HG03139 (cell line): ENCODE data around the gene LMF1.
"Not testable (repeated sequence)": the region's sequence is repeated elsewhere in the genome, so short reads cannot be mapped to it uniquely, and the experiment has no call there.

ENCODE experiments used
- ATAC-seq: cut with Tn5 transposase; IDR thresholded peaks from one replicate; pipeline ENCODE4 v1.9.1; 2021; ENCODE audit not compliant: unreplicated experiment

The LMF1 gene

GRCh38 chr16:886084-886543 lies 84.7 kb downstream of the LMF1 start:
- ATAC-seq = no peak

- ATAC-seq = no peak
Observed at GRCh38 chr16:885391-885790, 85.4 kb downstream of the LMF1 start.

- no peak for ATAC-seq
Observed at GRCh38 chr16:884232-884631, 86.6 kb downstream of the LMF1 start.

- no peak for ATAC-seq
Observed at GRCh38 chr16:883781-884180, 87.0 kb downstream of the LMF1 start.

- no peak for ATAC-seq
Observed at GRCh38 chr16:883340-883739, 87.4 kb downstream of the LMF1 start.

GRCh38 chr16:882671-883070 lies 88.1 kb downstream of the LMF1 start:
- not testable (repeated sequence) for ATAC-seq

GRCh38 chr16:882256-882655 lies 88.5 kb downstream of the LMF1 start:
- ATAC-seq = no peak

- ATAC-seq = no peak
Observed at GRCh38 chr16:881219-882097, 89.3 kb downstream of the LMF1 start.

- no peak for ATAC-seq
Observed at GRCh38 chr16:880471-881171, 90.2 kb downstream of the LMF1 start.

- ATAC-seq = no peak
Observed at GRCh38 chr16:879986-880385, 90.8 kb downstream of the LMF1 start.

- ATAC-seq = no peak
Observed at GRCh38 chr16:879461-879861, 91.3 kb downstream of the LMF1 start.

GRCh38 chr16:878886-879285 lies 91.9 kb downstream of the LMF1 start:
- ATAC-seq = no peak

- ATAC-seq = no peak
Observed at GRCh38 chr16:878072-878784, 92.6 kb downstream of the LMF1 start.

- ATAC-seq = no peak
Observed at GRCh38 chr16:877242-878071, 93.3 kb downstream of the LMF1 start.

GRCh38 chr16:876523-877241 lies 94.1 kb downstream of the LMF1 start:
- ATAC-seq = no peak

- ATAC-seq = no peak
Observed at GRCh38 chr16:876041-876335, 94.8 kb downstream of the LMF1 start.

GRCh38 chr16:875182-876040 lies 95.4 kb downstream of the LMF1 start:
- ATAC-seq = no peak

- no peak for ATAC-seq
Observed at GRCh38 chr16:874366-875181, 96.2 kb downstream of the LMF1 start.
